ENCODE results near the gene ACY1. TPM values are rescaled to one million over a fixed set of nuclear protein-coding genes. Genes with fewer than 3 reads are reported as not detected.
A peak's percentile ranks its signal among the peaks of the same experiment; 100 is the strongest.

Gene ACY1
- total RNA-seq, 4 donors from 2014 or later, result 31.2 to 49.3 (median 36.8) TPM

DNA sequence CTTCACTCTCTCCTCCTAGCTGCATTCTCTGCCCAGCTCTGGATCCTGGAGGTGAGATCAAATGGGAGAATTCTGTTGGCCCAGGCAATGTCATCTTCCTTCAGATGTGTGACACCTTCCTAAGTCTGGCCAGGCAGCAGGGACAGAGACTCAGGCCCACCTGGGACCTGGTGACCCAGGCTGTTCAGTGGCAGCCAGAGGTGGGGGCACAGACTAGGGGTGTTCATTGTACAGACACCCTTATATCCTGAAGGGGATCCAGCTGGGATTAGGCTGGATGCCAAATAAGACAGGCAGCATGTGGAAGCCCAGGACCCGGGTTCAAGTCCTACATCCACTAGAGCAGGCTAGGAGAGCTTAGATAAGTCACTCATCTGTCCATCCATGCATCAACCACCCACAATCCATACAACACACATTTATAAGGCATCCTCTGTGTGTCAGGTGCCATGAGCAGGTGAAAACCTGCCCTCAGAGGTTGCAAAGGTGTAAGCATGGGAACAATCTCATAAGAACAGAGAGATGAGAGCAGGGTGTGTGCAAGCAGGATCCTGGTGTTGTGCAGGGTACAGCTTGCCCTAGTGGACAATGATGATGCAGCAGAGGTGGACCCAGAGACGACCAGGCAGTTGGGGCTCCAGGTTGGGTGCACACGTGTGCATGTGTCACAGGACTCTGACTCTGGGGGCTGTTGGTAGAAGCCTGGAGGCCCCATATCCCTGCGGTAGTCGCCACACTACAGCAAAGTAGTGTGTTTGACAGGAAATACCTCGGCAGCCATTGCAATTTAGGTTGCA lies 30.7 kb downstream of the ACY1 start:
- H3K36me3 ChIP-seq, result no peaks in the 10 kb centered on the region
- 85% methylated on average over 6 of the region's 6 CpGs for WGBS
- H3K9me3 ChIP-seq, result no peaks in the 10 kb centered on the region
- no peak overlapping the region for H3K4me3 ChIP-seq
- no peaks in the 10 kb centered on the region for H3K4me1 ChIP-seq
- DNase-seq (ENCODE audit: low spot score in 2 of 2), result no peak
- no peak overlapping the region for H3K27ac ChIP-seq
- TF ChIP-seq EP300 (IDR thresholded peaks at IDR 0.05) (no peak), POLR2AphosphoS5 (IDR thresholded peaks at IDR 0.05) (no peak)
- H3K27me3 ChIP-seq, result no peaks in the 10 kb centered on the region

GRCh38 chr3:52014613-52015012 lies 31.3 kb downstream of the ACY1 start:
- Histone ChIP-seq H3K9me3 (no peaks in the 10 kb centered on the region), H3K4me3 (no peak overlapping the region), H3K27ac (no peak overlapping the region), H3K36me3 (no peaks in the 10 kb centered on the region), H3K4me1 (no peaks in the 10 kb centered on the region), H3K27me3 (no peaks in the 10 kb centered on the region)
- DNase-seq (ENCODE audit: low spot score in 2 of 2), result no peak
- TF ChIP-seq CTCF (IDR thresholded peaks at IDR 0.05) (no peak), POLR2AphosphoS5 (IDR thresholded peaks at IDR 0.05) (no peak), POLR2A (IDR thresholded peaks at IDR 0.05) (no peak), EP300 (IDR thresholded peaks at IDR 0.05) (no peak)
- 85% methylated on average over 6 of the region's 8 CpGs for WGBS

- DNase-seq (ENCODE audit: low spot score in 2 of 2), result no peak
- no peaks in the 10 kb centered on the region for H3K4me1 ChIP-seq
- H3K36me3 ChIP-seq, result no peaks in the 10 kb centered on the region
- H3K9me3 ChIP-seq, result no peaks in the 10 kb centered on the region
- TF ChIP-seq POLR2A (IDR thresholded peaks at IDR 0.05) (no peak), EP300 (IDR thresholded peaks at IDR 0.05) (no peak), CTCF (IDR thresholded peaks at IDR 0.05) (no peak), POLR2AphosphoS5 (IDR thresholded peaks at IDR 0.05) (no peak)
- H3K27me3 ChIP-seq, result no peaks in the 10 kb centered on the region
- H3K4me3 ChIP-seq, result no peak overlapping the region
- no peak overlapping the region for H3K27ac ChIP-seq
- WGBS, result 84% methylated on average over 8 of the region's 13 CpGs
Observed at GRCh38 chr3:52015438-52016228, 32.3 kb downstream of the ACY1 start.

- no peaks in the 10 kb centered on the region for H3K27me3 ChIP-seq
- 57% methylated on average over 5 of the region's 11 CpGs for WGBS
- H3K27ac ChIP-seq, result no peak overlapping the region
- H3K4me3 ChIP-seq, result no peak overlapping the region
- TF ChIP-seq POLR2AphosphoS5 (IDR thresholded peaks at IDR 0.05) (no peak), CTCF (IDR thresholded peaks at IDR 0.05) (no peak), POLR2A (IDR thresholded peaks at IDR 0.05) (no peak), EP300 (IDR thresholded peaks at IDR 0.05) (no peak)
- DNase-seq (ENCODE audit: low spot score in 2 of 2), result no peak
- H3K36me3 ChIP-seq, result no peaks in the 10 kb centered on the region
- peaks cover 3% of the 10 kb centered on the region for H3K4me1 ChIP-seq
- H3K9me3 ChIP-seq, result no peaks in the 10 kb centered on the region
Observed at GRCh38 chr3:52017586-52017985, 34.3 kb downstream of the ACY1 start.

- Histone ChIP-seq H3K27ac (peak overlapping the region; percentile 50), H3K36me3 (no peaks in the 10 kb centered on the region), H3K9me3 (no peaks in the 10 kb centered on the region), H3K4me3 (no peak overlapping the region), H3K4me1 (peaks cover 10% of the 10 kb centered on the region), H3K27me3 (no peaks in the 10 kb centered on the region)
- WGBS, result 93% methylated on average over 21 of the region's 21 CpGs
- DNase-seq (ENCODE audit: low spot score in 2 of 2), result no peak
- TF ChIP-seq POLR2AphosphoS5 (IDR thresholded peaks at IDR 0.05) (no peak), POLR2A (IDR thresholded peaks at IDR 0.05) (no peak), EP300 (IDR thresholded peaks at IDR 0.05) (no peak), CTCF (IDR thresholded peaks at IDR 0.05) (no peak)
Observed at GRCh38 chr3:52018319-52019000, 35.1 kb downstream of the ACY1 start.

Data from suprapubic skin (tissue), 4 donors.